ENCODE results near the gene PYGM.

DNA sequence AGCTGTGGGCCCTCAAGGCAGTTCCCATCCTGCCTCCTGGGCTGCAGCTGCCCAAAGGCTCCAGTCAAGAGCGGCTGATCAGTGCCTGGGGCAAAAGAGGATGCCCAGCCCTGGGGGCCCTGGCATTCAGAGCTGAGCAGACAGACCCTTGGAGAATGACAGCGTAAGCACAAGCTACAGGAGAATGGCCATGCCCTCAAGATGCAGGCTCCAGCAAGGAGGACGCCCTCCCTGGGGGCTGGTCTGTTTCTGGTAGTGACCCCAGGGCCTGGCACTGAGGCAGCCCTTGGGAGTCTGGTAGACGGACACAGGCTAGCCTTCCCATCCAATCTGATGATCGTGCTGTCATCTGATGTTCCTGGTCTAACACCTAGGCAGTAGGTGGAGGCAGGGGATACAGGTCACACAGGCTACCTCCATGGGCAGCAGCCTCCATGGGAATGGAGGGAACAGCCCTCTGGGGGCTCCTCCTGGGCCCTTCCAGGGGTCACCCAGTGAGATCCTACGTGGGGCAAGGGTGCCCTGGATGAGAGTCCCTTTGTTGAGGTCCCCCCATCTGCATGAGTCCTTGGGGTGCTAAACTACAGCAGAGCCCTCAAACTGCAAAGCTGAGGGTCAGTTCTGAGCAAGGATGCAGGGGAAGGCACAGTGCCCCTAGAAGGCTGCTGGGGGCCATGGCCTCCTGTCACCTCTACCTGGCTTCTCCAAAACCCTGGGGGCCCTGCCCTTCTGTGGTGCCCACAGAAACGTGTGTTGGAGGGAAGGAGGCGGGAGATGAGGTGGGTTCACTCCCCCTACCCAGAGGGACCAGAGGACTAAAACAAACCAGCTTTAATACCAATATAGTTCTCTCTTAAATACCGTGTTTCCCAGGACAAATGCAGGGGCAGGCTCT, 28.8 kb upstream of the PYGM start:
- TF ChIP-seq, protein P1, sequence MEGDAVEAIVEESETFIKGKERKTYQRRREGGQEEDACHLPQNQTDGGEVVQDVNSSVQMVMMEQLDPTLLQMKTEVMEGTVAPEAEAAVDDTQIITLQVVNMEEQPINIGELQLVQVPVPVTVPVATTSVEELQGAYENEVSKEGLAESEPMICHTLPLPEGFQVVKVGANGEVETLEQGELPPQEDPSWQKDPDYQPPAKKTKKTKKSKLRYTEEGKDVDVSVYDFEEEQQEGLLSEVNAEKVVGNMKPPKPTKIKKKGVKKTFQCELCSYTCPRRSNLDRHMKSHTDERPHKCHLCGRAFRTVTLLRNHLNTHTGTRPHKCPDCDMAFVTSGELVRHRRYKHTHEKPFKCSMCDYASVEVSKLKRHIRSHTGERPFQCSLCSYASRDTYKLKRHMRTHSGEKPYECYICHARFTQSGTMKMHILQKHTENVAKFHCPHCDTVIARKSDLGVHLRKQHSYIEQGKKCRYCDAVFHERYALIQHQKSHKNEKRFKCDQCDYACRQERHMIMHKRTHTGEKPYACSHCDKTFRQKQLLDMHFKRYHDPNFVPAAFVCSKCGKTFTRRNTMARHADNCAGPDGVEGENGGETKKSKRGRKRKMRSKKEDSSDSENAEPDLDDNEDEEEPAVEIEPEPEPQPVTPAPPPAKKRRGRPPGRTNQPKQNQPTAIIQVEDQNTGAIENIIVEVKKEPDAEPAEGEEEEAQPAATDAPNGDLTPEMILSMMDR (conservative IDR thresholded peaks at IDR 0.05; ENCODE audit: low read depth in 2 of 2): no peak
- no peak for TF ChIP-seq EZH2phosphoT487 (IDR thresholded peaks at IDR 0.05; ENCODE audit: unreplicated experiment)
- no peak for TF ChIP-seq EZH2 (IDR thresholded peaks at IDR 0.05; ENCODE audit: low read depth, unreplicated experiment)
- TF ChIP-seq POLR2AphosphoS5 (IDR thresholded peaks at IDR 0.05; ENCODE audit: low read depth): no peak
- TF ChIP-seq CREB1 (CRISPR knock-in tag; IDR thresholded peaks at IDR 0.05; ENCODE audit: low read depth): no peak
- TF ChIP-seq JUNB (IDR thresholded peaks at IDR 0.05; ENCODE audit: unreplicated experiment): no peak

Data from GM23338 (cell line).